Body of pancreas (tissue), 4 donors: ENCODE data around the gene CLSTN2. TPM values are rescaled to one million over a fixed set of nuclear protein-coding genes. Genes with fewer than 3 reads are reported as not detected.

Experiments used
- ATAC-seq: fragments of 150-250 bp; one replicate; pipeline ENCODE4 v1.9.1; 2016
- DNase-seq, 4 donors: peaks; one replicate each; pipeline ENCODE4 v3.0.0-alpha.2; 2019
- H3K27ac ChIP-seq, 4 donors: fragments of 200-600 bp; sonication (generic); 1 replicate in 3 of 4; 2 replicates in 1 of 4; pipeline versions ENCODE4 v1.5.1 to v1.6.1; 2016 to 2019; ENCODE audit warnings: mild to moderate bottlenecking in 1 of 4, mixed read lengths in 1 of 4, moderate library complexity in 1 of 4
- H3K27me3 ChIP-seq, 2 donors: fragments of 200-600 bp; sonication (generic); one replicate each; pipeline ENCODE4 v1.6.0; 2016; ENCODE audit warnings: mild to moderate bottlenecking in 1 of 2
- H3K36me3 ChIP-seq, 2 donors: fragments of 200-600 bp; sonication (generic); replicated peaks in 1 of 2; 2 replicates each; pipeline ENCODE4 v1.5.1; 2016; ENCODE audit warnings: low read depth in 2 of 2; ENCODE audit not compliant: insufficient read depth in 1 of 2
- H3K4me1 ChIP-seq: fragments of 200-600 bp; sonication (generic); one replicate; pipeline ENCODE4 v1.6.0; 2016
- H3K4me3 ChIP-seq, 2 donors: fragments of 200-600 bp; sonication (generic); 1 replicate in 1 of 2; 2 replicates in 1 of 2; pipeline ENCODE4 v1.5.1; 2016 to 2019
- H3K9me3 ChIP-seq, 3 donors: fragments of 200-600 bp; sonication (generic); 1 replicate in 2 of 3; 2 replicates in 1 of 3; pipeline ENCODE4 v1.5.1; 2016
- POLR2A ChIP-seq, 3 donors: fragments of 450-650 bp; IDR thresholded peaks; one replicate each; pipeline ENCODE4 v1.6.1; 2016; ENCODE audit warnings: antibody characterized with exemption in 3 of 3, mild to moderate bottlenecking in 2 of 3
- WGBS, 2 donors: methylation state at CpG; one replicate each; pipeline ENCODE4 v1.1.5; 2017; 5-methylcytosine and 5-hydroxymethylcytosine counted together
- intact Hi-C: fragments of 100-400 bp; cut with DNase I; formaldehyde crosslinking; loops from one replicate; pipeline ENCODE4 v1.15.1; 2023
- total RNA-seq, 2 donors: library from RNA; depleted of rRNA; stranded (reverse); fragments of >200 nt; gene quantifications; one replicate each; pipeline ENCODE4 v1.1.0, GENCODE V29; 2016
- TF ChIP-seq, protein P1 (sequence below), 7 experiments: fragments of 450-650 bp in 4 of 7; fragments of 200-600 bp in 3 of 7; sonication (generic) in 3 of 7; IDR thresholded peaks; one replicate each; pipeline ENCODE4 v1.5.1; 2016 to 2019; ENCODE audit warnings: antibody characterized with exemption in 7 of 7

CLSTN2 gene
- total RNA-seq, 2 donors from 2014 or later = 14.5 to 14.8 TPM

- no peak for ATAC-seq
These were observed 76.1 kb downstream of the CLSTN2 start for GRCh38 chr3:140011086-140011485.

GRCh38 chr3:140011611-140012277 lies 76.8 kb downstream of the CLSTN2 start:
- Histone ChIP-seq H3K27ac (no peak overlapping the region), H3K4me3 (no peak overlapping the region), H3K9me3 (no peaks in the 10 kb centered on the region), H3K27me3 (no peaks in the 10 kb centered on the region), H3K36me3 (no peaks in the 10 kb centered on the region), H3K4me1 (peaks cover 3% of the 10 kb centered on the region)
- no peak for TF ChIP-seq POLR2A (IDR thresholded peaks at IDR 0.05)
- TF ChIP-seq, protein P1, sequence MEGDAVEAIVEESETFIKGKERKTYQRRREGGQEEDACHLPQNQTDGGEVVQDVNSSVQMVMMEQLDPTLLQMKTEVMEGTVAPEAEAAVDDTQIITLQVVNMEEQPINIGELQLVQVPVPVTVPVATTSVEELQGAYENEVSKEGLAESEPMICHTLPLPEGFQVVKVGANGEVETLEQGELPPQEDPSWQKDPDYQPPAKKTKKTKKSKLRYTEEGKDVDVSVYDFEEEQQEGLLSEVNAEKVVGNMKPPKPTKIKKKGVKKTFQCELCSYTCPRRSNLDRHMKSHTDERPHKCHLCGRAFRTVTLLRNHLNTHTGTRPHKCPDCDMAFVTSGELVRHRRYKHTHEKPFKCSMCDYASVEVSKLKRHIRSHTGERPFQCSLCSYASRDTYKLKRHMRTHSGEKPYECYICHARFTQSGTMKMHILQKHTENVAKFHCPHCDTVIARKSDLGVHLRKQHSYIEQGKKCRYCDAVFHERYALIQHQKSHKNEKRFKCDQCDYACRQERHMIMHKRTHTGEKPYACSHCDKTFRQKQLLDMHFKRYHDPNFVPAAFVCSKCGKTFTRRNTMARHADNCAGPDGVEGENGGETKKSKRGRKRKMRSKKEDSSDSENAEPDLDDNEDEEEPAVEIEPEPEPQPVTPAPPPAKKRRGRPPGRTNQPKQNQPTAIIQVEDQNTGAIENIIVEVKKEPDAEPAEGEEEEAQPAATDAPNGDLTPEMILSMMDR (IDR thresholded peaks at IDR 0.05) = no peak
- 87 to 91% methylated on average over 5 of the region's 5 CpGs for WGBS, 2 donors
- ATAC-seq (no peak), DNase-seq (no peak)
- intact Hi-C loops = no loop called here

More at GRCh38 chr3:140011086-140011485, 76.1 kb downstream of the CLSTN2 start:
- Histone ChIP-seq H3K27me3 (no peaks in the 10 kb centered on the region), H3K4me3 (no peak overlapping the region), H3K36me3 (no peaks in the 10 kb centered on the region), H3K9me3 (no peaks in the 10 kb centered on the region), H3K4me1 (peaks cover 3% of the 10 kb centered on the region), H3K27ac (no peak overlapping the region)
- no peak for DNase-seq
- WGBS, 2 donors = 90 to 91% methylated on average over 2 of the region's 2 CpGs
- TF ChIP-seq, protein P1 (IDR thresholded peaks at IDR 0.05) = no peak
- TF ChIP-seq POLR2A (IDR thresholded peaks at IDR 0.05) = no peak
- intact Hi-C loops = no loop called here

DNA sequence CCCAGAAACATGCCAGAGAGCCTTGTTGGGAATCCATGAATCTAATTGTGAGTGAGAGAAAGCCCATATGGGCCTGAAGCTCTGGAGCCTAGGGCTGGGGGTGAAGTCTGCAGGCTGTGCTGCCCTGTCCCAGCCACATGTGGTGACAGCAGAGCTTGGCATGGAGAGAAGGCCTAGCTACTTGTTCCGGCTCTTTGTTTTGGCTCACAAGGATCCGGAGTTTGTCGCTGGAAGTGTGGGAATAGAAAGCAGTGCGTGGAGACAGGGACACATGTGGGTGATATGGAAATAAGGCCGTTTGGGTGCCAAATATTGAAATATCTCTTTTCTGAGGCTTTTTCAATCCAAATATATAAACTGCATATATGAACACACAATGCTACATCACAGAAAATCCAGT lies 78.2 kb downstream of the CLSTN2 start:
- Histone ChIP-seq H3K27ac (no peak overlapping the region), H3K27me3 (no peaks in the 10 kb centered on the region), H3K4me3 (no peak overlapping the region), H3K9me3 (no peaks in the 10 kb centered on the region), H3K36me3 (no peaks in the 10 kb centered on the region), H3K4me1 (peaks cover 3% of the 10 kb centered on the region)
- TF ChIP-seq POLR2A (IDR thresholded peaks at IDR 0.05) = no peak
- TF ChIP-seq, protein P1 (IDR thresholded peaks at IDR 0.05) = no peak
- no peak for ATAC-seq
- intact Hi-C loops = no loop called here
- 89 to 91% methylated on average over 5 of the region's 5 CpGs for WGBS, 2 donors
- DNase-seq = no peak

DNA sequence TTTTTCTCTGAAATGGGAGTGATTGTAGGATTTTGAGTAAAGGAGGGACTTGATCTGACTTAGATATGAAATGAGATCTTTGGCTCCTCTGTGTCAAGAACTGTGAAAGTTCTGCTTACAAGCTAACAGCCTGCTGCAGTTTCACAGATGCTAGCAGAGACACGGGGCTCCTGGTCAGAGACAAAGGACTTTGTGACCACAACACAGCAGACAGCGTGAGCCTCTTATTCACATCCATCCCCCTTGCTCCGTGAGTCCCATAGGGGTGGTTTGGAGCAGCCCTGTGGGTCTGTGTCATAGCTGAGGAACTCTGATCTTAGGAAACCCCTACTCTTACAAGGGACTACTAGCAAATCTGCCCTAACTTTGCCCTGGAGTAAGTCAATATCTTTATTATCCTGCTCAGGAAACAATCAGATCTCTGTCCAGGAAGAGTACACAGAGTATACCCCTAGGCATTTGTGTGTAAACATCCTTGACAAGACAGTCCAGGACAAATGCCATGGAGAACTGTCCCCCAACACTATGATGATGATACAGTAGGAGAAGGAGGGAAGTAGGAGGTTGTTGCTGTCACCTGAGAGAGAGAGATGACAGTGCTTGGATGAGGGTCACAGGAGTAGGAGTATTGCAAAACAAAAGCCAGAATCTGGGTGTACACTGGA lies 80.0 kb downstream of the CLSTN2 start:
- Histone ChIP-seq H3K27me3 (no peaks in the 10 kb centered on the region), H3K27ac (no peak overlapping the region), H3K4me3 (no peak overlapping the region), H3K36me3 (no peaks in the 10 kb centered on the region), H3K9me3 (no peaks in the 10 kb centered on the region), H3K4me1 (no peaks in the 10 kb centered on the region)
- no peak for DNase-seq
- intact Hi-C loops = no loop called here
- 87 to 88% methylated on average over 3 of the region's 3 CpGs for WGBS, 2 donors
- no peak for ATAC-seq
- TF ChIP-seq, protein P1 (IDR thresholded peaks at IDR 0.05) = no peak
- no peak for TF ChIP-seq POLR2A (IDR thresholded peaks at IDR 0.05)
